Prostate gland (tissue), 2 donors: Measurements from ENCODE around the gene ALK.

Experiments used
- POLR2A ChIP-seq: fragments of 450-650 bp; IDR thresholded peaks from one replicate; pipeline ENCODE4 v1.6.1; 2016; ENCODE audit warnings: antibody characterized with exemption, mild to moderate bottlenecking
- POLR2AphosphoS5 ChIP-seq: sonication (generic); formaldehyde crosslinking; IDR thresholded peaks from one replicate; pipeline ENCODE4 v1.6.1; 2017; ENCODE audit warnings: antibody characterized with exemption
- TF ChIP-seq, protein P1 (sequence below), 4 experiments: fragments of 200-600 bp in 2 of 4; fragments of 450-650 bp in 2 of 4; sonication (generic) in 2 of 4; IDR thresholded peaks; 1 replicate in 3 of 4; 2 replicates in 1 of 4; pipeline ENCODE4 v1.5.1; 2016 to 2019; ENCODE audit warnings: antibody characterized with exemption in 4 of 4, mild to moderate bottlenecking in 2 of 4, moderate library complexity in 2 of 4

DNA sequence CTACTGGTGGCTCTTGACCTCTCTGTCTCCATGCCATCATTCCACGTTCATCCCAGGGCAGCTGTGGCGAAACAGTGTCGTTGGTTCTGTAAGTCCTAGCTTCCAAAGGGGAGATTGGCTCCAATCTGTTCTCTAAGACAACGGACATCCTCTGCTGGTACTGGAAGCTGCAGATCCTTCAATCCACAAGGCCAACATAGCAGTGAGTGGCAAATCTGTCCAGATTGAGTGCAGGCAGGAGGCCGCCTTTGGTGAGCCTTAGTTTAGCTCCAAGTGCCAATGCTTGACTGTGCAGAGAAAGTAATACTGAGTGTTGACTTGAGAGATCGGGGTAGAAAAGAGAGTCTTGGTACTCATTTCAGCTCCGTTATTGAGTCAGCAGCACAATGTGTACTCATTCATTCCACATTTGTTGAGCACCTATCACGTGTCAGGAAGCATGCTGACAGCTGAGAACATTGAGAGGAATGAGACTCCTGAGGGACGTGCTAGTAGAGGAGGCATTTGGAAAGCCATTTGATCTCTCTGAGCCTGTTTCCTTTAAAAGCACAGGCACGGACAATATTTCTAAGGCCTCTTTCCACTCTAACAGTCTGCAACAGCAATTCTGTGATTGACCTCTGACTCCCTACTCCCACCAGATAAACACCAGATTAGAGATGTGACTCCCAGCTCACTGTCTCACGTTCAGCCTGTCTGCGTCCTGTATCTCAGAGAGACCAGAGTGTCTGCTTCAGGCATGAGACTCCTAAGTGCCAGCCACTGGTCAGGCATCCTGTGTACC is 500.2 kb downstream of the ALK start:
- TF ChIP-seq, protein P1, sequence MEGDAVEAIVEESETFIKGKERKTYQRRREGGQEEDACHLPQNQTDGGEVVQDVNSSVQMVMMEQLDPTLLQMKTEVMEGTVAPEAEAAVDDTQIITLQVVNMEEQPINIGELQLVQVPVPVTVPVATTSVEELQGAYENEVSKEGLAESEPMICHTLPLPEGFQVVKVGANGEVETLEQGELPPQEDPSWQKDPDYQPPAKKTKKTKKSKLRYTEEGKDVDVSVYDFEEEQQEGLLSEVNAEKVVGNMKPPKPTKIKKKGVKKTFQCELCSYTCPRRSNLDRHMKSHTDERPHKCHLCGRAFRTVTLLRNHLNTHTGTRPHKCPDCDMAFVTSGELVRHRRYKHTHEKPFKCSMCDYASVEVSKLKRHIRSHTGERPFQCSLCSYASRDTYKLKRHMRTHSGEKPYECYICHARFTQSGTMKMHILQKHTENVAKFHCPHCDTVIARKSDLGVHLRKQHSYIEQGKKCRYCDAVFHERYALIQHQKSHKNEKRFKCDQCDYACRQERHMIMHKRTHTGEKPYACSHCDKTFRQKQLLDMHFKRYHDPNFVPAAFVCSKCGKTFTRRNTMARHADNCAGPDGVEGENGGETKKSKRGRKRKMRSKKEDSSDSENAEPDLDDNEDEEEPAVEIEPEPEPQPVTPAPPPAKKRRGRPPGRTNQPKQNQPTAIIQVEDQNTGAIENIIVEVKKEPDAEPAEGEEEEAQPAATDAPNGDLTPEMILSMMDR (IDR thresholded peaks at IDR 0.05): no peak
- no peak for TF ChIP-seq POLR2AphosphoS5
- TF ChIP-seq POLR2A: no peak
